NCI-H1694 (cell line): ENCODE measurements around the gene C14orf132.

Source experiments
- DNase-seq: peaks from one replicate; lab custom pipeline; 2025; lab: John Stamatoyannopoulos, UW

C14orf132 gene

DNA sequence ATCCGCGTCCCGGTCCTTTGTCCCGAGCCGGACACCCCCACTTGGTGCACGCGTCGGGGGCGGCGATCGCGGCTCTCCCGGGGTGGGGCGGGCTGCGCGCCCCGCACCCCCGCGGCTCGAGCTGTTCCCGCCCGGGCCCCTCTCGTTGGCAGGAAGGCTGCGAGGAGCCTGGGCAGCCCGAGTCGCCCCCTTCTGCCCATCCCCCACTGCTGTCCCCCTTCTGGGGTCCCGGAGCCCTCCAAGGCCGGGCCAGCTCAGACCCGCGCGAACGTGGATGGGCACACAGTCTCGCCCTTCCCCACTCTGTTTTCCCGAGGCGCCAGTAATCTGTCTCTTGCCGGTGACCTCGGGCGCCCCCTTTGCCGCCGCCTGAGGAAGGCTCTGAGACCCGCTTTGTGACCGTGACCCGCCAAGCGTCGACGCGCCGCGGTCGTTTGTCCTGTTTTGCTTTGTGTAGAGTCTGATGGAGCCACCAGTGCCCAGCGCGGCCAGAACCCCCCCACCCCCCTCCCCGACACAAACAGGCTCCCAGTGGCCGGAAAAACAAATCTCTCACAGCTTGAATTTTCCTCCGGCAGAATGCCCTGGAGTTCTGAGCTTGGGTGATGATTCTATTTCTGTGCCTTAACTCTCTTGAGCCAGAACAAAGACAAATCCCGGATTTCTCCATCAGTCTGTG, 610 bp downstream of the C14orf132 start:
- peak; percentile 41 for DNase-seq

- no peak for DNase-seq
Observed at GRCh38 chr14:96040828-96041371, 1.7 kb downstream of the C14orf132 start.

GRCh38 chr14:96042248-96042930, 3.2 kb downstream of the C14orf132 start:
- DNase-seq = no peak

DNA sequence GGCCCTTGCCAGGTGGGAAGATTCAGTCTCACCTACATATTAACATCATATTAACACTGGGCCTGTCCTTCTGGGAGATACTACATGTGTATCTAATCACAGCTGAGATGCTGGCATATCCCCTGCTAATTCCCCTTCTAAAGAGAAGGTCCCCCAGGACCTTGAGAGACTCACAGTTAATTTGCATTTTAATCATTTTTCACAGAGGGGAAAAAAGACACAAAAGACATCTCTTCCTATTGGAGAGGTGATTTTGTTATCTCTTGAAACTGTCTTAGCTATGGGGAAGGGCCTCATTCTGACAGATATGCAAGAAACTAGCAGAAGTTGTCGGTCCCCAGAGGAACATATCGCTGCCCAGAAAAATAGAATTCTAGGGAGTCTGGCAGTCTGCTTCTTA, 7.5 kb downstream of the C14orf132 start:
- DNase-seq = no peak

GRCh38 chr14:96047101-96047500, 7.9 kb downstream of the C14orf132 start:
- DNase-seq = no peak

DNA sequence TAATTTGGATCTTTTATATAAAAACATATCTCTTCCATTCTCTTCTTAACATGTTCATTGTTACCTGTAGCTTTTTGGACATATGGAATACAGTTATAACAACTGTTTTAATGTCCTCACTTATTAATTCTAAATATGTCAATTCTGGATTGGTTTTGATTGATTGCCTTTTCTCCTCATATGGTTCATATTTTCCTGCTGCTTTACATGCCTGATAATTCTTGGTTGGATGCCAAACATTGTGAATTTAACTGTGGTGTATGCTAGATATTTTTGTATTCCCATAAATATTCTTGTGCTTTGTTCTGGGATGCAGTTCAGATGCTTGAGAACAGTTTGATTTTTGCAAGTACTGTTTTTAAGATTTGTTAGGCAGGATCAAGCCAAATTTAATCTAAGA, 10.8 kb downstream of the C14orf132 start:
- DNase-seq = peak; percentile 30

GRCh38 chr14:96050482-96050881, 11.3 kb downstream of the C14orf132 start:
- DNase-seq = no peak

DNA sequence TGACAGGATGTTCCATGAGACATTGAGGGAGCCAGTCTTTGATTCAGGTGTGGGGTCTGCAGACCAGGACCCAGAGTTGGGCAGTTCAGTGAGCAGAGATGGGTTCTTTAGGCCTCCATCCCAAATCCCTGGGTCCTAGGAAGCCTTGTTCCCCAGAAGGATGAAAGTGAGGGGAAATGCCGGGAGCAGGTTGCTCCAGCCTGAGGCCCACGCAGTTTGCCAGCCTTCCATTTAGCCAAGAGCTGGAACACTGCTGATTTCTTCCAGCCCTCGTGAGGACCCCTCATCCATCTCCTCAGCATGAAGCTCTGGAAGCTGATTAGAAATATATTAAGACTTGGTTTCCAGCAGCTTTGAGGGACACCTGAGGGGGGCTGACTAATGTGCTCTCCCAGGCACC, 12.1 kb downstream of the C14orf132 start:
- no peak for DNase-seq

GRCh38 chr14:96051642-96052540, 12.7 kb downstream of the C14orf132 start:
- no peak for DNase-seq

DNA sequence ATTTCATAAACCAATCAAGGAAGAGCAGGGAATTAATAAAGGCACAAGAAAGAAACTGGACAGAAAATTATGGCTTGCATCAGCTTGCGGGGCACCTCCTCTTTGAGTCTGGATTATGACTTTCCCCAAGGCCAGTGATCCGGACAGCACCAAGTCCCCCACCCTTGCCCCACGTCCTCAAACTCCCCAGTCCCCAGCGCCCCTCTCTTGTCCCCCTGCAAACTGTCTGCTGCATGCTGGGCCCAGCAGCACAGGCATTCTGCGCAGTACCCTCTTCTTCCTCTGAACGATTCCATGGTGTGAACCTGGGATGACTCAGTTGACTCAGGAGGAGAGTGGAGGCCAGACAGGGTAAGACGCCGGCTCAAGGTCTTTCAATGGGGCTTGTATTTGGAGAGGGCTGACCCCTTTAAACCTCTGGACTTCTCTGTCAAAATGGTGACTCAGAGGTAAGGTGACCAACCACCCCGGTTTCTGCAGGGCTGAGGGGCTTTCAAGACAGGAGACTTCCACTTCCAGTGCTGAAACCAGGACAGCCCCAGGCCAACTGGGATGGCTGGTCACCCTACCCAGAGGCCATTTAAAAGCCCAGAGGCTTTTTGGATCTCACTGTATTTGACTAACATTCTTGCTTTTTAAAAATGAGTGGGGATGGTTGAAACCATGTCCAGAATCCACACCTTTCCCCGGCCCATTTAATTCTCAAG, 13.5 kb downstream of the C14orf132 start:
- no peak for DNase-seq

- no peak for DNase-seq
Observed at GRCh38 chr14:96053248-96053599, 14.1 kb downstream of the C14orf132 start.

GRCh38 chr14:96053600-96054381, 14.6 kb downstream of the C14orf132 start:
- DNase-seq = peak; percentile 88

GRCh38 chr14:96054661-96055060, 15.5 kb downstream of the C14orf132 start:
- DNase-seq = no peak

DNA sequence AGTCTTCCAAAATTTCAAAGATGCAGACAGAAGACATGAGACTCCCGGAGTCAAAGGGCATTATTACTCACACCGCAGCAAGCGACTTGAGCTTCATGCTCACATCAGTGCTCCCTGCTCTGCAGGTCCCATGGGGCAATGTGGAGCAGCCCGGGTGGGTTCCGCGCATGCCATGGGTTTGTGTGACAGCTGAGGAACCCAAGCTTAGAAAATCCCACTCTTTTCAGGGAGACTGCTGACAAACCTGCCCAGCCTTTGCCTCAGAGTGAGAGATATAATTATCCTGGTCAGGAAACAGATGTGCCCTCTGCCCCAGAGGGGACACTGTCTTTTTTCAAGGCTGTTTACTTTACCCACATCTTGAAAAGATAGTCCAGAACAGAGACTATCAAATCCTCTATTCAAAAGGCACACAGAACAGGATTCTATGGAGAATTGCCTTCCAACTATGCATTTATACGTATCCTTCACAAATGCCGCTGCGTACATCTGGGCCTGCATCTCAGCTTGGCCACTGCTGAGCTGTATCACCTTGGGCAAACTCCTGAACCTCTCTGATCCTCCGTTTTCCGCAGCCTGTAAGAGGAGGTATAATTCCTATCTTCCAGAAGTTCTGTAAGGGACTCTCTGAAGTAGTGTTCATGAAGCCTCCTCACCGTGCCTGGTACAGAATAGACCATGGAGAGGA, 16.0 kb downstream of the C14orf132 start:
- DNase-seq = no peak

DNA sequence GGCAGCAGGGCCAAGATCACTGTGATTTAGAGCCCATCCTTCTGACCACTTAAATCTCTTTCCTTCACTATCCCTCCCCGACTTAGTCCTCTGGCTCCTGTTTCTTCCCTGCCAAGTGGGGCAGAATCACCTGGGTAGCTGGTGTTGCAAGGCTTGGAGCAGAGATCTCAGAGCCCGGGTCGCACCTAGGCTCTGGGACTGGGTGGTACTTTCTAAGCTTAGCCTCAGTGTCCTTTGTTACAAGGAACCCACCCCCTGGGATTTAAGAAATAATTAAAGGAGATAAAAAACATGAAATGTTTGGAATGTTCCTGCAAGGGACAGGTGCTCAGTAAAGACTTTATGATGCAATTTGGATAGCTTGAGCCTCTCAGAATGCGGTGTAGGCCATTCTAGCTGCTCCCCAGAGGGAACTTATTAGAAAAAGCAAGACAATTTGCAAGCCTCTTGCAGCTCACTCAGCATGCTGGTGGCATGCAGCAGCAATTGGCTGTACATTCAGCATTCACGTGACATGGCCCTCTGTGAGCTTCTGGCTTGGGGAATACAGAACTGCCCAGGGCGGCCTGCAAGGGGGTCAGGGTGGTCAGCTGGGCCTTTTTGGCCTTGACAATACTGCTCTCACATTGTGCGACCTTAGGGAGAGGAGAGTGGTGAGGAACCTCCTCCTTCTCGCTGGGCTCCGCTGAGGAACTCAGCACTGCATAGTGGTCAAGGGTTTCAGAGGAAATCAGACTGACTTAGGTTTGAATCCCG, 16.8 kb downstream of the C14orf132 start:
- no peak for DNase-seq

DNA sequence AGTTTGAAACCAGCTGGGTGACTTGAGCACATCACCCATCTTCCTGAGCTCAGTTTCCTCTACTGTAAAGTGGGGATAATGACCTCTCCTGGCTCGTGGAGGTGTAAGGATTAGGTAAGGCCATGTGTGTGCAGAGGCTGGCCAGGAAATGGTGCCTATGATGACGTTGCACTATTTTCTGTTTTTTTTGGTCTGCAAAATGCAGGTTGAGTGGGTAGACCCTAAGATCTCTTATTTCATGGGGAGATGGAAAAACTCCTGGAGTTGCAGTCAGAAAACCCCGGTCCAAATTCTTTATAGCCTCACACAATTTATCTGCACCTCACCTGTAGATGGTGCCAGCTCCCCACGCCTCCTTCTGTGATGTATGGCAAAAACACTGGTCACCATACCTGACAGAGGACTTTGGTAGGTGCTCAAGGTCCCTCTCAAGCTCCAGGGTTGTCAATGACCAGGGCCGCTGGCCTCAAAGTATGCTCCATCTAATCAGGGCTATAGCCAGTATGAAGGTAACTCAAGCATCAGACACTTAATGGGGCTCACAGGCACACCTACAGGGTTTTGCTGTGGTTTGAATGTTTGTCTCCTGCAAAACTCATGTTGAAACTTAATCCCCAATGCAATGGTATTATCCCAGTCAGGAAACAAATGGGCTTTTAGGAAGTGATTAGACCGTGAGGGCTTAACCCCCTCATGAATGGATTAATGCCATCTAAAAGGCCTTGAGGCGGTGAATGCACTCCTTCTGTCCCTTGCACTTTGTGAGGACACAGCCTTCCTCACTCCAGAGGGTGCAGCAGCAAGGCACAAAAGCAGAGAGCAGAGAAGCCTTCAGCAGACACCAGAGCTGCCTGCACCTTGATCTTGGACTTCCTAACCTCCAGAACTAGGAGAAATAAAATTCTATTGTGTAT, 17.6 kb downstream of the C14orf132 start:
- no peak for DNase-seq

DNA sequence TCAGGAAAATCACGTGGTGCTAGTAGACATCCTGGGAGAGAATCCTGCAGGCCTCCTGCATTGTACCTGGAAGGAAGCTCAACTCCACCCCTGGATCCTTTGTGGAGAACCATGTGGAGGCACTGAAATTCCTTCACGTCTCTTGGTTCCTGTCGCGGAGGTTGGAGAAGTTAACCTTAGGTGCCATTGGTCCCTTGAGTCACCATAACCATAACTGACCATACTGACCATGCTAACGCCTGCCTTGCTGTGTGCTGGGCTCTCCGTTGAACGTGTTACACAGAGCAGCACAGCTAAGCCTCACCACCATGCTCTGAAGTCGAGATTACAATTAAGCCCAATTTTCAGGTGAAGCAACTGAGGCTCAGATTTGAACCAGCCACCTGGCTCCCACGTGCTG, 18.6 kb downstream of the C14orf132 start:
- DNase-seq = no peak

DNA sequence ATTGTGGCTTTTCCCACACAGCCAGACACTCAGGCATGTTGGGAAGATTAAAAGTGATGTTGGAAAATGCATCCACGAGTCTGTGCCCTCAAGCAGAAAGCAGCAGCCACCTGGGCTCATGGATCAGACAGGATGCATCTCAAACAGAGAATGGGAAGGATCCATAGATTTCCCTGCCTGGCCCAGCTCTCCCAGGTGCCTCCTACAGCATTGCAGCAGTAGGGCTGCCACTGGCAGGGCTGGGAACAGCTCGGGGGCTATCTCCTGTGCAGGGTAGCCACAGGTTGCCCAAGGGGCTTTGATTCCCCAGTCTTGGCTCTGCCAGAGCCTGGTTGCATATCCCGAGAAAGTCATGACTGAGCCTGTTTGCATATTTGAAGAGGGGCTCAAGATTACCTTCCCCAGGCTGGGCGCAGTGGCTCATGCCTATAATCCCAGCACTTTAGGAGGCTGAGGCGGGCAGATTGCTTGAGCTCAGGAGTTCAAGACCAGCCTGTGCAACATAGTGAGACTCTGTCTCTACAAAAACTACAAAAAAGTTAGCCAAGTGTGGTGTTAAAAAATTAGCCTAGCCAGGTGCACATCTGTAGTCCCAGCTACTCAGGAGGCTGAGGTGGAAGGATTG, 19.5 kb downstream of the C14orf132 start:
- DNase-seq = no peak
